ENCODE data around the gene STAB2.

GRCh38 chr12:103705098-103705497, 118.0 kb downstream of the STAB2 start:
- TF ChIP-seq CTCF (IDR thresholded peaks at IDR 0.05; ENCODE audit: poor library complexity, severe bottlenecking): no peak
- TF ChIP-seq EZH2 (IDR thresholded peaks at IDR 0.05; ENCODE audit: borderline replicate concordance, insufficient read depth, low read length, poor library complexity, severe bottlenecking): no peak
- no peak for TF ChIP-seq REST (IDR thresholded peaks at IDR 0.05; ENCODE audit: borderline replicate concordance)
- TF ChIP-seq POLR2AphosphoS5 (IDR thresholded peaks at IDR 0.05): no peak
- TF ChIP-seq RAD21 (conservative IDR thresholded peaks at IDR 0.05): no peak
- no peak for TF ChIP-seq EP300 (conservative IDR thresholded peaks at IDR 0.05; ENCODE audit: poor library complexity, severe bottlenecking)
- TF ChIP-seq TAF1 (IDR thresholded peaks at IDR 0.05; ENCODE audit: low read depth): no peak
- TF ChIP-seq SMC3 (conservative IDR thresholded peaks at IDR 0.05; ENCODE audit: poor library complexity): no peak
- no peak for TF ChIP-seq MXI1 (conservative IDR thresholded peaks at IDR 0.05; ENCODE audit: poor library complexity, severe bottlenecking)

Data from neural cell (in vitro differentiated cells).